GM13976 (cell line): Measurements from ENCODE around the gene RBM17.
"Not testable (repeated sequence)": the region's sequence is repeated elsewhere in the genome, so short reads cannot be mapped to it uniquely, and the experiment has no call there.

Source experiments
- DNase-seq: peaks from one replicate; pipeline ENCODE4 v3.0.0; 2012; ENCODE audit warnings: low spot score
- in situ Hi-C: fragments of 300-500 bp; cut with MboI; formaldehyde crosslinking; loops from one replicate; pipeline ENCODE4 v1.12.0; 2022; ENCODE audit warnings: low sequenced_read_pairs, mixed read lengths, inconsistent platforms; ENCODE audit not compliant: unreplicated experiment
- TF ChIP-seq, protein P1 (sequence below): IDR thresholded peaks from 2 replicates; pipeline ENCODE4 v1.5.1; 2012; ENCODE audit warnings: borderline replicate concordance, mild to moderate bottlenecking; ENCODE audit not compliant: insufficient read depth; ENCODE audit errors: extremely low read depth, missing control alignments, control extremely low read depth

Gene RBM17

DNA sequence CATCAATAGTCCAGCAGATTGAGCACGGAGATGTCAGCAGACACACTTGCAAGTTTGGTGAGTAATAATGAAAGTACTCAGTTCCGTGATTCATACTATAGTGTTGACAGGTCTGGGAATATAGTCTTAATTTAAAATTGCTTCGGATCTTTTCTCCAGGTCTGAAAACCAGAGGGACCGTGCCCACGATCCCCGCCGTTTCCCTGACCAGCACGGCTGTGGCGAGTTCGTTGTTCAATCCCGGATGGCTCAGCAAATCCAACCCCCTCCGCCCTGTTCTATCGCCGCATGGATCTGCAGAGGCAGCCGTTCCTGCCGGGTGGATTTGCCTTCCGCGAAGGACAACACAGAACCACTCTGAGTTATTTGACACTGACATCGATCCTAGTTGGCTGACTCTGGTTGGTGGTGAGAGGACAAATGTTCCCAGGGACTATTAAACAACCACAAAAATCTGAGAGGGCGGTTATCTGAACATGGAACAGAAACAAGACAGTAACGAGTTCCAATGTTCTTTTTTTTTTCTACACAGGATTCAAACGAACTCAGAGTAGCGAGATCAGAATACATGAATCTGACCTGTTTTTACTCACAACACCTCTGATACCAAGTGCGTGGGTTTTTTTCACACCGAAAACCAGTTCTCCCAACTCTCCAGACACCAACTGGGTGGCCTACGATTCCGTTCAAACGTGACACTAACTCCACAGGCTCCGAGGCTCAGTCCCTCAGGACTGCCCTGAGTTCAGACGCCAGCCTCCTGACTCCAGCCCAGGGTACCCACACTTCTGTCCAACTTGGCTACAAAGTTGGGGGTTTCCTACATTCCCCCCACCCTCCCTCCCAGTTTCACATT, 52.7 kb downstream of the RBM17 start:
- TF ChIP-seq, protein P1, sequence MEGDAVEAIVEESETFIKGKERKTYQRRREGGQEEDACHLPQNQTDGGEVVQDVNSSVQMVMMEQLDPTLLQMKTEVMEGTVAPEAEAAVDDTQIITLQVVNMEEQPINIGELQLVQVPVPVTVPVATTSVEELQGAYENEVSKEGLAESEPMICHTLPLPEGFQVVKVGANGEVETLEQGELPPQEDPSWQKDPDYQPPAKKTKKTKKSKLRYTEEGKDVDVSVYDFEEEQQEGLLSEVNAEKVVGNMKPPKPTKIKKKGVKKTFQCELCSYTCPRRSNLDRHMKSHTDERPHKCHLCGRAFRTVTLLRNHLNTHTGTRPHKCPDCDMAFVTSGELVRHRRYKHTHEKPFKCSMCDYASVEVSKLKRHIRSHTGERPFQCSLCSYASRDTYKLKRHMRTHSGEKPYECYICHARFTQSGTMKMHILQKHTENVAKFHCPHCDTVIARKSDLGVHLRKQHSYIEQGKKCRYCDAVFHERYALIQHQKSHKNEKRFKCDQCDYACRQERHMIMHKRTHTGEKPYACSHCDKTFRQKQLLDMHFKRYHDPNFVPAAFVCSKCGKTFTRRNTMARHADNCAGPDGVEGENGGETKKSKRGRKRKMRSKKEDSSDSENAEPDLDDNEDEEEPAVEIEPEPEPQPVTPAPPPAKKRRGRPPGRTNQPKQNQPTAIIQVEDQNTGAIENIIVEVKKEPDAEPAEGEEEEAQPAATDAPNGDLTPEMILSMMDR, result no peak
- peak; percentile 84 for DNase-seq
- in situ Hi-C loops, result no loop called here

DNA sequence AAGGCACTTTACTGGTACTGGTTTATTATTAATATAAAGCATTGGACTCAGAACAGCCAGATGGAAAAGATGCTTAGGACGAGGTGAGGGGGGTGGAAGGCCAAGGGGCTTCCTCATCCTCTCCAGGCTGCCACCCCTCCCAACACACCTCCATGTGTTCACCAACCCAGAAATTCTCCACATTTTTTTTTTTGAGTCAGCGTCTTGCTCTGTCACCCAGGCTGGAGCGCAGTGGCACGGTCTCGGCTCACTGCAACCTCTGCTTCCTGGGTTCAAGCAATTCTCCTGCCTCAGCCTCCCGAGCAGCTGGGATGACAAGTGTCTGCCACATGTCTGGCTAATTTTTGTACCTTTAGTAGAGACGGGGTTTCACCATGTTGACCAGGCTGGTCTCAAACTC, 53.4 kb downstream of the RBM17 start:
- in situ Hi-C loops, DNase-seq: not testable (repeated sequence)

DNA sequence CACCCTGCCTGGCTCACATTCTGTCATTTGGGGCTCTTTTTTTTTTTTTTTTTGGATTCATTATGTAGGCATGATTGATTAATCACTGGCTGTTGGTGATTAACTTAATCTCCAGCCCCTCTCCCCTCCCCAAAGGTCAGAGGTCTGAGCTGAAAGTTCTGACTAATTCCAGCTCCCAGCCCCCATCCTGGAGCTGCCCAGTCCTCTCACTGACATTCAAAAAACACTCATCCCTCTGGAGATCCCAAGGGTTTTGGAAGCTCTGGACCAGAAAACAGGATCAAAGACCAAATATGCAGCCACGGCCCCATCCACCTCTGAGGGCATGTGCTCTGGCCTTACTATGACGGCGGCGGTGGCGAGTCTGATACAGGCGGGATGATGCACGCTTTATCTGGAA, 53.8 kb downstream of the RBM17 start:
- no peak for DNase-seq
- TF ChIP-seq, protein P1, result no peak
- in situ Hi-C loops, result no loop called here

DNA sequence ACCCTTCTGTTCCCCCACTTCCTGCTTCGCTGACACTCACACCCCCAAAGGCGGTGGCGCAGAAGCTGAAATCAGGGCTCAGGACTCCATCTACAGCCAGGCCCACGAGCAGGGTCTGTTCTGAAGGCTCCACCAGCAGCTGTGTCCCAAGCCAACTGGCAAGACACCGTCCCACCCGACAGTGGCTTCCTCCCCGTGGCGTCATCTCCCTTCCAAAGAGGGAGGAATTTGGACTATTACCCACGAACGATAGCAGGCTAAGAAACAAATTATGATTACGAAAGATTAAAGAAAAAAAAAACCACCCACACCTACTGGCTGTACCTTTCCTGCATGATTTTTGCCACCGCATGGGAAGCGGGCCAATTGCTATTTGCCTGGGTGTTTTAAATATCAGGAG, 54.3 kb downstream of the RBM17 start:
- DNase-seq, result no peak
- TF ChIP-seq, protein P1, result no peak
- in situ Hi-C loops, result no loop called here

DNA sequence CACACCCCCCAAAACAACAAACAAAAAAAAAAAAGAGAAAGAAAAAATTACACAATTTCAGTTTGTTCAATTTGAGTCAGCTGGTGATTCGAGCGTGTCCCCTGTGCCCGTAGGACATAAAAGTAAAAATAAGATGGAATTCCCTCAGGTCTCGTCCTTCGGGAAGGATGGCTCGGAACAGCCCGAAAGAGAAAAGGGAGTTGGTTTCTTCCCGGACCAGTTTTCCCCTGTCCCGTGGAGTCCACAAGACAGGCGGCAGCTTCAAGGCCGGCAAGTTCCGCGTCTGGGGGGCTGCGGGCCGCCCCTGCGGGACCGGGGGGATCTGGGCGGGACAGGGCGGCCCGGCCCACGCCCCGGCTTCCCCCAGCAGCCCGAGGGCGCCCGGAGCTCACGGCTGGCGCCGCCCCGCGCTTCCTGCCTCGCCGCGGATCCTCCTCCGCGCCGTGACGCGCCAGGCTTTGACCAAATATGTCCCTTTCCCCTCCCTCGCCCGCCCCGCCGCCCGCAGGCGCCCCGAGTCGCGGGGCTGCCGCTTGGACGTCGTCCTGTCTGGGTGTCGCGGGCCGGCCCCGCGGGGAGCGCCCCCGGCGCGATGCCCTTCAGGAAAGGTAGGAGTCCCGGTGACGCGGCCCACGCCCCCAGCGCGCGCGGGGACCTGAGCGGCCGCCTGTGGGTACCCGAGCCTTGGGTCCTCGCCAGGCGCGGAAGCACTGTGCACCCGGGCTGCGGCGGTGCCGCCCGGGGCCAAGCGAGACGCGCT, 55.8 kb downstream of the RBM17 start:
- TF ChIP-seq, protein P1, result no peak
- DNase-seq, result peak; percentile 94
- in situ Hi-C loops, result no loop called here

DNA sequence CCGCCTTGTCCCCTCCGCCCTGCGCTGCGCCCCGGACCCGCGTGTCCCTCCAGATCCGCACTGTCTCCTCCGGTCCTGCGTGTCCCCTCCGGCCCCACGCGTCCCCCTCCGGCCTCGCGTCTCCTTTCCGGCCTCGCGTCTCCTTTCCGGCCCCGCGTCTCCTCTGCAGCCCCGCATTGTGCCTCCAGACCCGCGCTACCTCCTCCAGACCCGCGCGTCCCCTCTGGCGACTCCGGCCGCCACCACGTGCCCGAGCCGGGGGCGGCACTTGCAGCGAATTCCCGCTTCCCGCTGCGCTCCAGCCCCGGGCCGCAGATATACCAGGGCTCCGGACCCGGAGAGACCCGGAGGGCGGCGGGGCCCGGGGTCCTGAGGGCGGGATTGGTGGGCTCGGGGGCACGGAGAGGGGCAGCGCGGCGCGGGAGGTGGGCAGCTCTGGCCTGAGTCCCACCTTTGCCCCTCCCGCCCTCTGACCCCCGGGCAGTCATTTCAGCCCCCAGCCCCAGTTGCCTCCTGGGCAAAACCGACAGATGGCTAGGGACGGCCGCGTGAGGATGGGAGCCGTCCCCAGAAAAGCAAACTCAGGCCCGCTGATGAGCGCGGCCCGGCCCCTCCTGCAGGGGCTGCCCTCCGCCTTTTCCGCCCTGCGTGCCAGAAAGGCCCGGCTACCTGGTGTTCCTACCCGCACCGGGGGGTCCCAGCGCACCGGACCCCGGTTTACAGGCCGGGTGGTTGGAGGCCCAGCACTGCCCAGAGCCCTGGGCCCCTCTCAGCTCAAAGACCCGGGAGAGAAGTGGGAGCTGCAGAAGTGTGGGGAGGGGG, 56.5 kb downstream of the RBM17 start:
- TF ChIP-seq, protein P1, result no peak
- DNase-seq, result no peak
- in situ Hi-C loops, result no loop called here
